GM18519 (cell line): ENCODE results near the gene DDA1.
"Not testable (repeated sequence)": the region's sequence is repeated elsewhere in the genome, so short reads cannot be mapped to it uniquely, and the experiment has no call there.

ENCODE experiments used
- ATAC-seq: cut with Tn5 transposase; IDR thresholded peaks from one replicate; pipeline ENCODE4 v1.9.1; 2021; ENCODE audit warnings: mild to moderate bottlenecking, moderate library complexity; ENCODE audit not compliant: unreplicated experiment, low FRiP score

DDA1 gene

DNA sequence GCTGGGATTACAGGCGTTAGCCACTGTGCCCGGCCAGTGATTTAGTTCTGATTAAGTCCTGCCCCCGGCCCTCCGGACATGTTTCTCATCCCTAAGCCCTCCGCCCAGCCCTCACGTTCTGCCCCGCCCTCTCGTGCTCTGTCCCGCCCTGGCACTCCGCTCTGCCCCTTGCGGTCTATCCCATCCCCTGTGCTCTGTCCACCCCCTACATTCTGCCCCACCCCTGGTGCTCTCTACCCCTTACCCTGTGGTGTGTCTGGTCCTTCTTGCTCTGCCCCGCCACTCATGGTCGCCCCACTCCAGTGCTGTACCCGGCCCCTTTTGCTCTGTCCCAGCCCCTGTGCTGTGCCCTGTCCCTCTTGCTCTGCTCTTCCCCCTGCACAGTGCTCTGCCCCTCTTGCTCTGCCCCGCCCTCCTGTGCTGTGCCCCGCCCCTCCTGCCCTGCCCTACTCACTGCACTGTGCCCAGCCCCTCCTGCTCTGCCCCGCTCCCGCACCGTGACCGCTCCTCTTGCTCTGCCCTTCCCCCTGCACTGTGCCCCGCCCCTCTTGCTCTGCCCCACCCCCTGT is 31.0 kb downstream of the DDA1 start:
- ATAC-seq: no peak

DNA sequence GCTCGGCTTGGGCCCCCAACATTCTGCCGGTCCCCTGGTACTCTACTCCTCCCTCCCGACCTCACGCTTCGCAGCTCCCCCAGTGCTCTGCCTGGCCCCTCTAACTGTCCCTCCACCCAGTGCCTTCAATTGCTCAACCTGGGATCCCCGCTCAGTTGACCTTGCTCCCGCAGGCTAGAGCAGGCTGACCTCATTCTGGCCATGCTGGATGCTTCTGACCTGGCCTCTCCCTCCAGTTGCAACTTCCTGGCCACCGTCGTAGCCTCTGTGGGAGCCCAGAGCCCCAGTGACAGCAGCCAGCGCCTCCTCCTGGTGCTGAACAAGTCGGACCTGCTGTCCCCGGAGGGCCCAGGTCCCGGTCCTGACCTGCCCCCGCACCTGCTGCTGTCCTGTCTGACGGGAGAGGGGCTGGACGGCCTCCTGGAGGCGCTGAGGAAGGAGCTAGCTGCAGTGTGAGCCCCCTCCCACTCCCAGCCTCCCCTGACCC is 31.6 kb downstream of the DDA1 start:
- no peak for ATAC-seq

DNA sequence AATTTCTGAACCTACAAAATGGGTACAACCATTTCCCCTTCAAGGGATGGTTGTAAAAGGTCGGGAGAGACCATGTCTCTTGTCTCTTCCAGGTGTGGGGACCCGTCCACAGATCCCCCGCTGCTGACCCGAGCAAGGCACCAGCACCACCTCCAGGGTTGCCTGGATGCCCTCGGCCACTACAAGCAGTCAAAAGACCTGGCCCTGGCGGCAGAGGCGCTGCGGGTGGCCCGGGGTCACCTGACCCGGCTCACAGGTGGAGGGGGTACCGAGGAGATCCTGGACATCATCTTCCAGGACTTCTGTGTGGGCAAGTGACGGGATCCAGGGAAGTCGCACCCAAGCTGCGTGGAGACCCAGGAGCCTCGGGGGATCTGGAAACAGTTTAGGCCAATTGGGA is 32.0 kb downstream of the DDA1 start:
- no peak for ATAC-seq

DNA sequence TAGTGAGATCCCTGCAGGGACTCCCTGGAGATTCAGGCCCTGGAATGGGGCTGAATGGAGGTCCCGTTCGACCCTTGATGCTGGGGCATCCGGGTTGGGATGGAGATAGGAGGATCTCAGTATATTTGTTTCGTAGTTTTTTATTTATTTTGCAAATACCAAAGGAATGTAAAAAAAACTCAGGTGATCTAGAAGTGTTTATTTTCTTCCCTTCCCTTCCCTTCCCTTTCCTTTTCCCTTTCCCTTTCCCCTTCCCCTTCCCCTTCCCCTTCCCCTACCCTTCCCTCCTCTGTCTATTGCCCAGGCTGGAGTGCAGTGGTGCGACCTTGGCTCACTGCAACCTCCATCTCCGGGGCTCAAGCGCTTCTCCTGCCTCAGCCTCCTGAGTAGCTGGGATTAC is 32.5 kb downstream of the DDA1 start:
- no peak for ATAC-seq

DNA sequence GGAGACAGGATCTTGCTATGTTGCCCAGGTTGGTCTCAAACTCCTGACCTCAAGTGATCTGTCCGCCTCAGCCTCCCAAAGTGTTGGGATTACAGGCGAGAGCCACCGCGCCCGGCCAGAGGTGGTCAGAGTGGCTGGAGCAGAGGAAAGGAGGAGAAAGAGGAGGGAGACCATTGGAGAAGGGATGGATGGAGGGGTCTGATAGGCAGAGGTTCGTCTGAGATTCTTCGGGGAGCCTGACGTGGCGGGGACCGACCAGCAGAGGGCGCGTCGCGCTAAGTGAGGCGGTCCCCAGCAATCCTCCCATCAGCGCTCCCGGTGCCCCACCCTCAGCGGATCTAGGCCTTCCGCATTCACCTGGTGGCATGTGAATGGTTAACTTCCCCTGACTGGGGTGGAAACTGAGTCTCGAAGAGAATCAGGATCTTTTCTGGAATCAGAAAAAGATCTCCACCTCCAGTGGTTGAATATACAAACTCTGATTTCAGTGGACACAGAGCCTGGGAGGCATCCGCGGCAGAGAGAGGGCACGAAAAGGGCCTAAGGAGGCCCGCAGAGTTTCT is 36.8 kb downstream of the DDA1 start:
- ATAC-seq: no peak

DNA sequence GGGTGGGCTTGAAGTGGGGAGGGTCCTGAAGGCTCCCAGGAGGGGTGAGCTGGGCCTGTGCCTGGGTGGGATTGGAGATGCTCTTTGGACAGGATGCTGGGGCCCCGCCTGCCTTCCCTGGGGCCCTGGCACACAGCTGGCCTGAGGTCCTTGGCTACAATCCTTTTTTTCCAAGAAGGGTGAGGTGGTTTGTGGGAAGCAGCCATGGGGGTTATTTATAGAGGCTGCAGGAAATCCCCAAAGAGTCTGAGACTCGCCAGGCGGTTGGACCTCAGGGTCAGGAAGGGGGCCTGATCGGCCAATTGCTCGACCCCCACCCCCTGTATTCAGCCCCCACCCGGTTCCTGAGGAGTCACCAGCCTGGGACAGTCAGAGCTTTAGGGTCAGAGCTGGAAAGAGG is 38.0 kb downstream of the DDA1 start:
- no peak for ATAC-seq

DNA sequence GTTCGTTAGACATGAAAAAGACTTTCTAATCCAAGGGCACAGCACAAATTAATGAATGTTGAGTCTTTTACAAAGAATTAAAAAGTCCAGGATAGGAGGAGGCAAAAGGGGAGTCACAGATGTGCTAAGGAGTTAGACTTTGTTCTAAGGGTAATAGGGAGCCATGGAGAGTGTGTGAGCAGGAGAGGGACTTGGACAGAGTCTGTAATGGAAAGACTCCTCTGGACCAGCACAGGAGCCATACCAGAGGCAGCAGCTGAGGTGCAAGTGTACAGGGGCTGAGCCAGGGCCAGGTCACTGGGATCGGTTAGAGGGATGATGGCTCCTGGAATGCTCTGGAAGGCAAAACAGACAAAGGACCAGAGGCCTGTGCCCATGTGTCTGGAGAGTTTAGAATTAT is 38.5 kb downstream of the DDA1 start:
- no peak for ATAC-seq

DNA sequence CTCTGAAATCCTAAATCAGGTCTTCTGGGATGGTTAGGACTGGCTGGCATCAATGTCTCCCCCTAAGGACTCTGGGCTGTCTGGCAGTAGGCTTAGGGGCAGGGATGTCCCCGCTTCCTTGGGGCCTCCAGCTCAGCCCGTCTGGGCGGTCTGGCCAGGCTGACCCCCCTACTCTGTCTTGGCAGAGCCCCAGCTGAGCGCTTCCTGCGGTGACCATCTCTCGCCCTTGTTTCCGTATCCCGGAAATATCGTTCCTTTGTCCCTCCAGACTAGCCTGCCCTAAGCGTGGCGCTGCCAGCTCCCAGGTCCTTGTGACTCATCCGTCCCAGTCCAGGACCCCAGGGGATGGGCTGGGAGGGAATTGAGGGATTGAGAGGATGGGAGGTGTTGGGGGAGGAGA is 39.3 kb downstream of the DDA1 start:
- ATAC-seq: no peak

DNA sequence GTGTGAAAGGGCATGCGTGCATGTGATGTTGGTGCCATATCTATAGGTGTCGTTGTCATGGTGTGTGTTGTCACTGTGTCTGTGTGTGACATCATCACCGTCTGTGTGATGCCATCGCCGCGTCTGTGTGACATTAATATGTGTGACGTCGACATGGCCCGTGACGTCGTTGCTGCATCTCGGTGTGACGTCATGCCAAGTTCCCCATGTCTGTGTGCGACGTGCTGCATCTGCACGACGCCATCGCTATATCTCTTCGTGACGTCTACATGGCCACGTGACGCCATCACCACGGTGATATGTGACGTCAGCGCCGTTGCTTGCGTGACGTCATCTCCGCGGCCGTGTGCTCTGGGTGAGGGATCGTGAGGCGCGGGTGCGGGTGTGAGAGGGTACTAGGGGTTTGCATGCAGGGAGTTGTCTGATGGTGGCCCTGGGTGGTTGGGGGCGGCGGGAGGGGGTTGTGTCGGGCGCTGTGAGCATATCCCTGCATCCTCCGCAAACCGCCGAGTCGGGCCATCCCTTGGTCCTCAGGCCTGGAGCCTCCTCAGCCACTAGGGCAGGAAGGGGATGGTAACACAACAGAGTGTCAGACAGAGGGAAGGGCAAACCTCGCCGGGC is 42.6 kb downstream of the DDA1 start:
- no peak for ATAC-seq

DNA sequence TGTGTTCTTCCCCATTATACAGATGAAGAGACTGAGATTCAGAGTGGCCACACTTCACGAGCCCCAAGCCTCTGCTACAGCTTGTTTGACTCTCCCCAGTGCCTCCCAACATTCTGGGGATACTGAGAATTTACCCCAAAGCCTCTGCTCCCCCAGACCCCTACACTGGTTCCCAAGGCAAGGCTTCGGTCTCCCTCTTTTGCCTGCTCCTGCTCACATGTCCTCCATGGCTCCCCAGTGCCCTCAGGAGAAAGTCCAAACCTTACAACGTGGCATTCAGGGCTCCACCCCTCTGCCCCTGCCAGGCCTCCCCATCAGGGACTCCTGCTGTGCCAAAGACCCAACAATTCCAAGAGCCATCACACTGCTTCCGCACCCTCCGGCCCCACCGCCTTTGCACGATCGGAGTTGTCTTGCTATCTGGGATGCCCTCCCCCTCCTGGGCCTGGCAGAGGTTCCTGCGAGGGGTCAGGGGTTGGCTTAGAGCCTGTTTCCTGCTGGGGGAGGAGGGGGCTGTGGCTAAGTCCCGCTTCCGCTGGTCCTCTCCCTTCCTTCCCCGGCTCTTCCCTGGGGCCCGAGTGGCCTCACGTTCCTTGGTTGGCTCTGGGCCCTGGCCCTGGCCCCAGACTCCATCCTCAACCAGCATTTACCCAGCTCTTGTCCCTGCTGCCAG is 43.4 kb downstream of the DDA1 start:
- no peak for ATAC-seq

DNA sequence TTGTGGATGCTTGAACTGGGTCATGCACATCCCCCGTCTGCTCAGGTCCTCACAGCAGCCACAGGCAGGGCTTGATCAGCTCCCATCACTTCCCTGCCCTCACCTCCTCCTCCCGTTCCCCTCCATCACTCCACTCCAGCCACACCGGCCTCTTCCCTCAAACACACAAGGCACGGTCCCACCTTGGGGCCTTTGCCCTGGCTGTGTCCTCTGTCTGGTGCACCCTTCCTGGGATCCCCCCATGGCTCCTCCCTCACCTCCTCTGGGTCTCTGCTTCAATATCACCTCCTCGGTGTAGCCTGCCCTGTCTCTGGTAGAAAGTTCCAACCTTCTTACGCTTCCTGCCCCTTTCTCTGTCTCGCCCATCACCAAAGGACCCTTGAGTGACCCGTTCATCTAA is 44.0 kb downstream of the DDA1 start:
- no peak for ATAC-seq

DNA sequence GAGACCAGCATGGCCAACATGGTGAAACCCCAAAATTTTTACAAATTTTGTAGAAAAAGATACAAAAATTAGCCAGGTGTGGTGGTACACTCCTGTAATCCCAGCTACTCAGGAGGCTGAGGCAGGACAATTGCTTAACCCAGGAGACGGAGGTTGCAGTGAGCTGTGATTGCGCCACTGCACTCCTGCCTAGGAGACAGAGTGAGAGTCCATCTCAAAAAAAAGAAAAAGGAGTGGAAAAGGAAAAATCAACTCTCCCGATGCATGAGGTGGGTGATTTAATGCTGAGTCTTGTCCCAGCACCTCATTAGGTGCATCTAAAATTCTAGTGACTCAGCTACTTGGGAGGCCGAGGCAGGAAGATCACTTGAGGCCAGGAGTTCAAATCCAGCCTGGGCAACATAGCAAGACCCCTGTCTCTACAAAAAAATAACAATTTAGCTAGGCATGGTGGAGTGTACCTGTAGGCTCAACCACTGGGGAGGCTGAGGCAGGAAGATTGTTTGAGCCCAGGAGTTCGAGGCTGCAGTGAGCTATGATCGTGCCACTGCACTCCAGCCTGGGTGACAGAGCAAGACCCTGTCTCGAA is 47.8 kb downstream of the DDA1 start:
- ATAC-seq: no peak

DNA sequence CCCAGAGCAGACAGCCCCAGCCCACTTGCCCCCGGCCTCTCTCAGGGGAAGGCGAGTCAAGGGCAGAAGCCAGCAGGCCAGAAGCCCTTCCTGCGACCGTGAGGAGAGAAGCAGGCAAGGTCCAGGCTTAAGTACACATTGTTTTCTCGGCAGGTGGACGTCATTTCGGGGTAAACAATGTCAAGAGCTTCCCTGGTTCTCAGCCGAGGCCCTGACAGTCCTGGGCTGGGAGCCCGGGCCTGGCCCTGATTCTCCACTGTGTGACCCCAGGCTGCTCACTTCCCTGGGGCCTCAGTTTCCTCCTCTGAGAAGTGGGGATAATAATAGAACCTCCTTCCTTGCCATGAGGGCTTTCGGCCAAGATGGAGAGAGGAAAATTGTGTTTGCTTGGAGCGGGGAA is 48.4 kb downstream of the DDA1 start:
- ATAC-seq: no peak

DNA sequence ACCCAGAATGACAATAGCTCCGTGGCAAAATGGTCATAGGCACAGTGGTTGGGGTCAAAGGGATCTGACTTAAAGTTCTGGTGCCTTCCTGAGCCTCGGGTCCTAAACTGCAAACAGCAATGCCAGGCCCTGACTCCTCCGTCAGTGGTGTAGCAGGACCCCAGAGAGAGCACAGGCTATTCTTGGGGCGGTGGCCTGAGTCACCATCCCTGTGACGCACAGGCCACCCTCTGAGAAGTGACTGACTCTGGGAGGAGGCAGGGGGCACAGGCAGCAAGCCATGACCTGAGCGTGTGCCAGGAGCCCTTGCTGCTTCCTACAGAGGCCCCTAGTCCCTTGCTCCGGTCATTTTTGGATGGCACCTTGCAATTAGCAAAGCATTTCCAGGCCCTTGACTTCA is 49.0 kb downstream of the DDA1 start:
- ATAC-seq: no peak

DNA sequence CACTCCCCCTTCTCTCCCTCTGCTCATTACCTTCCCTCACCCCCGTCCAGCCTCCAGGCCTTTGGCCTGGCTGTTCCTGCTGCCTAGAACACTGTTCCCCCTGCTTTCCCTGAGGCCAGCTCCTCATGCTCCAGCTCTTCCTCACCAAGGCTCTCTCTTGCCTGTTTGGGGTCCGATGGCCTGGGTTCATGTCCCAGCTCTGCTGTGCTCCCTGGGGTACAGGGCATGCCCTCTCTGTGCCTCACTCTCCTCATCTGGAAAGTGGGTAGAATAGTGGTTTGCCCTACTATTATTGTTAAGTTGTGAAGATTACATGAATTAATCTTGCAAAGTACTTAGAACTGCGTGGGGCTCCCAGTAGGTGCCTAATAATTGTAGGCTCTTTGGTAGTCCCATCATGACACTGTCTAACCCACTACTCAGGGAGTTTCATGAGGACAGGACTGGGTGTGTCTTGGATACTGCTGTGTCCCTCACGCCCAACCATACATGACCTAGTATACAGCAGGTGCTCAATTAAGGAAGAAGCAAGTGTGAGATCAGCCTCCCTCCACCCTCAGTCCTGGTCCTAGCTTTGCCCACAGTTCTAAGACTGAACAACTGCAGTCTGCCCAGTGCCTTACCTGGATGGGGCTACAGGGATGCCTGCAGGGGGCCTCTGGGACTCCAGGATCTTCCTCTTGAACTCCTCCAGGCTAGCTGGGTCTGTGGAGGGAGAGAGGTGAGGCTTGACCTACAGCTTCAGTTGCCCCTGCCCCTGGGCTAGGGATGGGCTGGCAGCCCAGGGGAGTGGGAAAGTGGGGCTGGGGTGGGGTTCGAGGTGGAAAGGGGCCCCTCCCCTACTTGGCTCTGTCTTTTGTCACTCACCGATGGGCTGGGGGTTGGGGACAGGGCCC is 50.8 kb downstream of the DDA1 start:
- no peak for ATAC-seq

DNA sequence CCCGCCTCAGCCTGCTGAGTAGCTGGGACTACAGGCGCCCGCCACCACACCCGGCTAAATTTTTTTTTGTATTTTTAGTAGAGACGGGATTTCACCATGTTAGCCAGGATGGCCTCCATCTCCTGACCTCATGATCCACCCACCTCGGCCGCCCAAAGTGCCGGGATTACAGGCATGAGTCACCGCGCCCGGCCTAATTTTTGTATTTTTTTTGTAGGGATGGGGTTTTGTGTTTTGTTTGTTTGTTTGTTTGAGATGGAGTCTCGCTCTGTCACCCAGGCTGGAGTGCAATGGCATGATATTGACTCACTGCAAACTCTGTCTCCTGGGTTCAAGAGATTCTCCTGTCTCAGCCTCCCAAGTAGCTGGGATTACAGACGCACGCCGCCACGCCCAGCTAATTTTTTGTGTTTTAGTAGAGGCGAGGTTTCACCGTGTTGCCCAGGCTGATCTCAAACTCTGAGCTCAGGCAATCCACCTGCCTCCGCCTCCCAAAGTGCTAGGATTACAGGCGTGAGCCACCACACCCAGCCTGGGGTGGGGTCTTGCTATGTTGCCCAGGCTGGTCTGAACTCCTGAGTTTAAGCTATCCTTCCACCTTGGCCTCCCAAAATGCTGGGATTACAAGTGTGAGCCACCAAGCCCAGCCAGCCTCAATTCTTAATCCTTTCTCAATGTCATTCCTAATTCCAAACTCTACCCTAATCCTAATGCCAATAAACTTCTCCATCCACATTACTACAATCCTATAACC is 54.7 kb downstream of the DDA1 start:
- not testable (repeated sequence) for ATAC-seq

DNA sequence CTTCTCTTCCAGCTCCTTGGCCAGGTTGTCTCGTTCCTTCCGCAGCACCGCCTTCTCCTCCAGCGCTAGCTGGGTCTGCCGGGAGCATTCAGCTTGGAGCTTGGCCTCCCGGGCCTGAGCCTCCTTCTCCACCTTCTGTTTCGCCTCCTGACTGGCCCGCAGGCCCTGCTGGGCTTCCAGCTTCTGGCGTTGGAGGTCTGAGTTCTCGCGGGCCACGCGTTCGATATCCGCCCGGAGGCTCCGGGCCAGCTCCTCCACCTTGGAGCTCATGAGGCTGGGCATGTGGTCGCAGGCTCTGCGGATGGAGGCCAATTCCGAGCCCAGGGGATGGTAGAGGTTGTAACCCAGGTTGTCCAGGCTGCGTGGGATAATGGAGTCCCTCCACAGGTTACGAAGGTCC is 56.0 kb downstream of the DDA1 start:
- no peak for ATAC-seq

DNA sequence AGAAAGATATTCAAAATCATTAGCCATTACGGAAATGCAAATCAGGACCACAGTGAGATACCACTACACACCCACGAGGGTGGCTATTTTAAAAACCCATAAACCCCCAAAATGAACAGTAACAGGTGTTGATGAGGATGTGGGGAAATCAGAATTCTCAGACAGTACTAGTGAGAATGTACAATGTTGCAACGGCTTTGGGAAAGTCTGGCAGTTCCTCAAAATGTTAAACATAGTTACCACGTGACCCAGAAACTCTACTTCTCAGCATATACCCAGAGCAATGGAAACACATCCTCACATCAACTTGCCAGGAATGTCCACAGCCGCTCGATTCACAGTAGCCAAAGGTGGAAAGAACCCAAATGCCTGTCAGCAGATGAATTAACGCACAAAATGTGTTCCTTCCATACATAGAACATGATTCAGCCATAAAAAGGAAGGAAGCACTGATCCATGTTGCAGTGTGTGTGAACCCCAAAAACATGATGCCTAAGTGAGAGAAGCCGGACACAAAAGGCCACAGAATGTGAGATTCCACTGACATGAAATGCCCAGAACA is 60.7 kb downstream of the DDA1 start:
- peak; percentile 87 for ATAC-seq
